Testis (tissue), 2 donors: ENCODE data around the gene JPT1.

Source experiments
- CTCF ChIP-seq, 3 experiments: fragments of 450-650 bp in 2 of 3; fragments of 200-600 bp in 1 of 3; sonication (generic) in 1 of 3; IDR thresholded peaks; one replicate each; pipeline ENCODE4 v1.5.1; 2016 to 2019; ENCODE audit warnings: antibody characterized with exemption in 3 of 3, mild to moderate bottlenecking in 2 of 3, moderate library complexity in 1 of 3
- POLR2A ChIP-seq: fragments of 450-650 bp; IDR thresholded peaks from one replicate; pipeline ENCODE4 v1.6.1; 2017; ENCODE audit warnings: antibody characterized with exemption, mild to moderate bottlenecking, moderate library complexity

- TF ChIP-seq CTCF (IDR thresholded peaks at IDR 0.05) (no peak), POLR2A (no peak)
These were observed 66.5 kb downstream of the JPT1 start, which contains the start of gene SLC16A5 for GRCh38 chr17:75087558-75088453.
